Right cardiac atrium (tissue), 5 donors: ENCODE measurements around the gene ASAP3. TPM values are rescaled to one million over a fixed set of nuclear protein-coding genes. Genes with fewer than 3 reads are reported as not detected.

Experiments
- ATAC-seq, 2 donors: fragments of 200-7000 bp; cut with Tn5 transposase; one replicate each; pipeline versions ENCODE4 v1.8.0 to v1.9.1; 2020; ENCODE audit warnings: moderate library complexity in 2 of 2, mild to moderate bottlenecking in 1 of 2
- DNase-seq, 3 donors: peaks; one replicate each; pipeline ENCODE4 v3.0.0-alpha.2; 2020
- H3K27ac ChIP-seq: one replicate; pipeline ENCODE4 v1.5.1; 2013; ENCODE audit warnings: mild to moderate bottlenecking, low read length, control low read depth, moderate library complexity
- H3K27me3 ChIP-seq: one replicate; pipeline ENCODE4 v1.6.1; 2013; ENCODE audit not compliant: control insufficient read depth, insufficient read depth
- H3K4me1 ChIP-seq: one replicate; pipeline ENCODE4 v1.6.1; 2013; ENCODE audit warnings: low read length; ENCODE audit not compliant: control insufficient read depth, insufficient read depth
- H3K4me3 ChIP-seq: one replicate; pipeline ENCODE4 v1.5.1; 2013; ENCODE audit warnings: low read length, control low read depth
- H3K9me3 ChIP-seq: one replicate; pipeline ENCODE4 v1.6.1; 2013; ENCODE audit warnings: low read length; ENCODE audit not compliant: control insufficient read depth
- WGBS: extraction: QIAGEN DNeasy Blood & Tissue Kit; methylation state at CpG from one replicate; pipeline ENCODE4 v1.1.7; 2013; 5-methylcytosine and 5-hydroxymethylcytosine counted together
- intact Hi-C, 4 donors: fragments of 100-400 bp; cut with DNase I; formaldehyde crosslinking; loops; one replicate each; pipeline versions ENCODE4 v1.11.0 to v1.14.0; 2022 to 2023
- polyA plus RNA-seq: library from polyadenylated mRNA; stranded (reverse); fragments of 200-250 nt; gene quantifications from one replicate; pipeline ENCODE4 v1.2.3, GENCODE V29; 2013
- total RNA-seq, 4 donors: library from RNA; stranded (reverse); fragmentation: NEBNext Ultra II Directional; extraction: Animal tissue kit (Norgen Biotek cat#: 25700); gene quantifications; one replicate each; pipeline ENCODE4 v1.2.1, GENCODE V29; 2021
- donor health status: healthy with polysubstance abuse.
- donor health status: DM: no; HTN: yes; CAD: no.
- donor health status: DM: no; HTN: no; CAD: no.
- donor health status: DM: no; HTN: yes; CAD: no; lungs with severe emphysema.
- donor health status: DM: yes; HTN: yes; CAD: no.

ASAP3 gene
- total and polyA plus RNA-seq, 5 donors, result 31.4 to 45.2 (median 34.2) TPM

GRCh38 chr1:23402286-23403037 lies 81.5 kb downstream of the ASAP3 start:
- 78% methylated on average over 11 of the region's 11 CpGs for WGBS
- ATAC-seq, result peak in 1 of 2 donors; percentile 20
- peak in 2 of 3 donors; percentile 33 to 68 for DNase-seq
- intact Hi-C loops, result loop anchor here in 2 of 4 donors (5.0 to 10.0 kb wide), 3 partner anchors 35 to 98 kb away; partner anchors contain the start of genes HNRNPR (in 2 of the 2) and ZNF436 (in 1 of the 2)
- H3K27ac ChIP-seq, result no peak overlapping the region
- H3K27me3 ChIP-seq, result no peaks in the 10 kb centered on the region
- no peak overlapping the region for H3K4me3 ChIP-seq
- no peaks in the 10 kb centered on the region for H3K4me1 ChIP-seq
- no peaks in the 10 kb centered on the region for H3K9me3 ChIP-seq

GRCh38 chr1:23401313-23401712 lies 82.7 kb downstream of the ASAP3 start:
- 71% methylated on average over 6 of the region's 6 CpGs for WGBS
- H3K27me3 ChIP-seq, result no peaks in the 10 kb centered on the region
- H3K27ac ChIP-seq, result no peak overlapping the region
- H3K4me3 ChIP-seq, result no peak overlapping the region
- intact Hi-C loops, result loop anchor here in 2 of 4 donors (5.0 to 10.0 kb wide), 3 partner anchors 34 to 97 kb away; partner anchors contain the start of genes HNRNPR (in 2 of the 2) and ZNF436 (in 1 of the 2)
- ATAC-seq (no peak), DNase-seq (no peak)
- no peaks in the 10 kb centered on the region for H3K9me3 ChIP-seq
- H3K4me1 ChIP-seq, result no peaks in the 10 kb centered on the region

- peak in 1 of 2 donors; percentile 12 for ATAC-seq
- Histone ChIP-seq H3K4me1 (no peaks in the 10 kb centered on the region), H3K9me3 (no peaks in the 10 kb centered on the region), H3K27ac (no peak overlapping the region), H3K27me3 (no peaks in the 10 kb centered on the region), H3K4me3 (no peak overlapping the region)
- DNase-seq, result peak in 2 of 3 donors; percentile 50 to 61
- WGBS, result 85% methylated on average over 5 of the region's 5 CpGs
- intact Hi-C loops, result loop anchor here in 2 of 4 donors (5.0 to 10.0 kb wide), 3 partner anchors 33 to 96 kb away; partner anchors contain the start of genes HNRNPR (in 2 of the 2) and ZNF436 (in 1 of the 2)
These were observed 83.5 kb downstream of the ASAP3 start for GRCh38 chr1:23400324-23401114.

GRCh38 chr1:23399229-23399628 lies 84.8 kb downstream of the ASAP3 start:
- no peaks in the 10 kb centered on the region for H3K27me3 ChIP-seq
- 100% methylated on average over 1 of the region's 1 CpG for WGBS
- intact Hi-C loops, result no loop called here
- H3K4me3 ChIP-seq, result no peak overlapping the region
- no peak for ATAC-seq
- DNase-seq, result no peak
- H3K4me1 ChIP-seq, result peaks cover 3% of the 10 kb centered on the region
- no peak overlapping the region for H3K27ac ChIP-seq
- no peaks in the 10 kb centered on the region for H3K9me3 ChIP-seq

DNA sequence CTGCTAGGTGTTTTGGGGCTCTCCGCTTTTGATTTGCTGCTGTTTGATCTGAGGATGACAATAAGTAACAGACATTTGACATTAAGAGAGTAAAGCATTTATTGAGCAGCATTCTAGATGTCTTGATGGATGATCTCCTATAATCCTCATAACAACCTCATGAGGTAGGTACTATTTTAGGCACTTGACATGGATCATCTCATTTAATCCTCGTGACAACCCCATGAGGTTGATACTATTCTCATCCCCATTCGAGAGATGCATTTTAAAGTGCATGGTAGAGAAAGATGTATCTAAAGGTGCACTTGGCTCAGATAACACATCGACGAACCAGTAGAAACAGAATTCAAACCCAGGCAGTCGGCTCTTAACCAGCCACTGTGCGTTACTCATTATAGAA lies 86.1 kb downstream of the ASAP3 start:
- WGBS, result 80% methylated on average over 7 of the region's 7 CpGs
- intact Hi-C loops, result no loop called here
- Histone ChIP-seq H3K27me3 (no peaks in the 10 kb centered on the region), H3K4me1 (peaks cover 3% of the 10 kb centered on the region), H3K4me3 (no peak overlapping the region), H3K9me3 (no peaks in the 10 kb centered on the region), H3K27ac (no peak overlapping the region)
- ATAC-seq (no peak), DNase-seq (no peak)

GRCh38 chr1:23396380-23396779 lies 87.6 kb downstream of the ASAP3 start:
- no peaks in the 10 kb centered on the region for H3K27me3 ChIP-seq
- no peak for ATAC-seq
- H3K9me3 ChIP-seq, result no peaks in the 10 kb centered on the region
- intact Hi-C loops, result no loop called here
- WGBS, result 98% methylated on average over 2 of the region's 2 CpGs
- H3K4me1 ChIP-seq, result peaks cover 3% of the 10 kb centered on the region
- DNase-seq, result no peak
- no peak overlapping the region for H3K4me3 ChIP-seq
- no peak overlapping the region for H3K27ac ChIP-seq

GRCh38 chr1:23395849-23396248 lies 88.1 kb downstream of the ASAP3 start:
- Histone ChIP-seq H3K4me1 (peaks cover 3% of the 10 kb centered on the region), H3K4me3 (no peak overlapping the region), H3K27me3 (no peaks in the 10 kb centered on the region), H3K9me3 (no peaks in the 10 kb centered on the region), H3K27ac (no peak overlapping the region)
- intact Hi-C loops, result no loop called here
- ATAC-seq (no peak), DNase-seq (no peak)
- WGBS, result 89% methylated on average over 4 of the region's 4 CpGs

DNA sequence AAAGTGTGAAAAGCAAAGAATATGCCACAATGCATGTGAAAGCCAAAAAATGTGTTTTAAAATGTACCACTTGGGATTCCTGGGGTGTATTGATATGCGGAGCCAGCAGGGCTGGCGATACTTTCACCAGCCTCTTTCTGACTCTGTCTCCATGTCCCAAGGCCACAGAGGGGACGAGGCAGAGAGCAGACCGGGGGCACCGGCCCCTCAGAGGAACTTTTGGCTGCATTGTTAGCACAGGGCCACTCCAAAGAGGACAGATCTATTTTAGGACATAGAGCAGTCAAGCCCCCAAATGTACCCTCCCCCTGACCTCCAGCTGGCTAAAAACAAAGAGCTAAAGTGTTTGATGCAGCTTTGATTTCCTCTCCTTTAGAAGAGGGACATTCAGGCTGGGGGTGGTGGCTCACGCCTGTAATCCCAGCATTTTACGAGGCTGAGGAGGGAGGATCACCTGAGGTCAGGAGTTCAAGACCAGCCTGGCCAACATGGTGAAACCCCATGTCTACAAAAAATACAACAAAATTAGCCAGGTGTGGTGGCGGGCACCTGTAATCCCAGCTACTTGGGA lies 88.7 kb downstream of the ASAP3 start:
- Histone ChIP-seq H3K27ac (peak overlapping the region; percentile 83), H3K27me3 (no peaks in the 10 kb centered on the region), H3K9me3 (no peaks in the 10 kb centered on the region), H3K4me1 (peaks cover 3% of the 10 kb centered on the region), H3K4me3 (no peak overlapping the region)
- 30% methylated on average over 8 of the region's 8 CpGs for WGBS
- intact Hi-C loops, result no loop called here
- peak; percentile 46 to 79 (median 68) for DNase-seq
- peak; percentile 17 to 69 for ATAC-seq

GRCh38 chr1:23394684-23395083 lies 89.3 kb downstream of the ASAP3 start:
- Histone ChIP-seq H3K27ac (peak overlapping the region; percentile 79), H3K9me3 (no peaks in the 10 kb centered on the region), H3K27me3 (no peaks in the 10 kb centered on the region), H3K4me1 (peaks cover 3% of the 10 kb centered on the region), H3K4me3 (no peak overlapping the region)
- intact Hi-C loops, result no loop called here
- peak; percentile 87 to 91 for ATAC-seq
- DNase-seq, result peak; percentile 91 to 94 (median 92)
- WGBS, result 22% methylated on average over 7 of the region's 7 CpGs

DNA sequence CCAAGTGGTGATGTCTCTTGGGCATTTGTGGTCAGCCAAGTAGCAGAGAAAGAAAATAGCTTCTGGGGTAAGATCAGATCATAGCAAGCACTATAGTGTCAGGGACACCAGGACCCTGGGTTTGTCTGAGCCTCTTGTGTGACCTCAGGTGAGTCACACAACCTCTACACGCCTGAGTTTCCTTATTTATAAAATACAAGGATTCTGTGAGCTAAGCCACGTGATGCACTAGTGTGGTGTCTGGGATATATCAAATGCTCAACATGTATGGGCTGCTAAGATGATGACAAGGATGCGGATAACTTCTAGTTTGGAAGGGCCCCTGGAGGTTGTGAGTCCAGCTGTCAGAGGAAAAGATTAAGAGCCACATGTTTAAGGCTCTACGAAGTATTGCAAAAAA lies 89.8 kb downstream of the ASAP3 start:
- Histone ChIP-seq H3K4me3 (no peak overlapping the region), H3K27me3 (no peaks in the 10 kb centered on the region), H3K9me3 (no peaks in the 10 kb centered on the region), H3K4me1 (peaks cover 3% of the 10 kb centered on the region), H3K27ac (peak overlapping the region; percentile 79)
- ATAC-seq (peak; percentile 62 to 67), DNase-seq (no peak)
- 36% methylated on average over 4 of the region's 4 CpGs for WGBS
- intact Hi-C loops, result no loop called here
